NCI-H446 (cell line): ENCODE results near the gene SLC11A1.

Experiments
- DNase-seq, 2 experiments: peaks; one replicate each; lab custom pipeline; 2025; lab: John Stamatoyannopoulos, UW

The SLC11A1 gene

DNA sequence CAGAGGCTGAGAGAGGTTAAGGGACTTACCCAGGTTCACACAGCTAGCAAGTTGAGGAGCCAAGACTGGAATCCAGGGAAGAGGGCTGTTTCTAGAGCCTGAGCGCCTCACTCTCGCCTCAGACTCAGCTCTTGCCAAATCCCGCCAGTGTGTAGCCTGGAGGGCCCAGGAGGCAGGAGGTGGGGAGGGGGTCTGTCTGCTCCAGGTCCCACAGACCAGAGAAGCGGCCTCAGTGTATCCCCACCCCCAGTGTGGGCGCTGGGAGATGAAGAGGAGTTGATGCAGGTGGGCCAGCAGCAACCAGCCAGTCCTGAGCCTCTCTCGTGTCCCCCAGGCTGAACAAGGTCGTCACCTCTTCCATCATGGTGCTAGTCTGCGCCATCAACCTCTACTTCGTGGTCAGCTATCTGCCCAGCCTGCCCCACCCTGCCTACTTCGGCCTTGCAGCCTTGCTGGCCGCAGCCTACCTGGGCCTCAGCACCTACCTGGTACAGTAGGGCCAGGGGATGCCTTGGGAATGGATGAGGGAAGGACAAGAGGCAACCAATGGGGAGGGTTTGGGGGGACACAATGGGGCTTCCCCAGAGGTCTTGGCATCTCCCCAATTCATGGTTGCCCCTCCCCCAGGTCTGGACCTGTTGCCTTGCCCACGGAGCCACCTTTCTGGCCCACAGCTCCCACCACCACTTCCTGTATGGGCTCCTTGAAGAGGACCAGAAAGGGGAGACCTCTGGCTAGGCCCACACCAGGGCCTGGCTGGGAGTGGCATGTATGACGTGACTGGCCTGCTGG is 12.4 kb downstream of the SLC11A1 start:
- DNase-seq: no peak

DNA sequence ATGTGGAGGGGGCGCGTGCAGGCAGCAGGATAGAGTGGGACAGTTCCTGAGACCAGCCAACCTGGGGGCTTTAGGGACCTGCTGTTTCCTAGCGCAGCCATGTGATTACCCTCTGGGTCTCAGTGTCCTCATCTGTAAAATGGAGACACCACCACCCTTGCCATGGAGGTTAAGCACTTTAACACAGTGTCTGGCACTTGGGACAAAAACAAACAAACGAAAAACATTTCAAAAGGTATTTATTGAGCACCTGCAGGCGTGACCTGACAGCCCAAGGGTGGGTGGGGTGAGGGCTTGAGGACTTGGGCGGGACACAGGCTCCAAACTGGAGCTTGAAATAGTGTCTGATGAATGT is 13.0 kb downstream of the SLC11A1 start:
- no peak for DNase-seq

GRCh38 chr2:218395456-218395825 is 13.4 kb downstream of the SLC11A1 start:
- DNase-seq: no peak

GRCh38 chr2:218395826-218396687 is 14.0 kb downstream of the SLC11A1 start:
- DNase-seq: peak; percentile 86 to 94

DNA sequence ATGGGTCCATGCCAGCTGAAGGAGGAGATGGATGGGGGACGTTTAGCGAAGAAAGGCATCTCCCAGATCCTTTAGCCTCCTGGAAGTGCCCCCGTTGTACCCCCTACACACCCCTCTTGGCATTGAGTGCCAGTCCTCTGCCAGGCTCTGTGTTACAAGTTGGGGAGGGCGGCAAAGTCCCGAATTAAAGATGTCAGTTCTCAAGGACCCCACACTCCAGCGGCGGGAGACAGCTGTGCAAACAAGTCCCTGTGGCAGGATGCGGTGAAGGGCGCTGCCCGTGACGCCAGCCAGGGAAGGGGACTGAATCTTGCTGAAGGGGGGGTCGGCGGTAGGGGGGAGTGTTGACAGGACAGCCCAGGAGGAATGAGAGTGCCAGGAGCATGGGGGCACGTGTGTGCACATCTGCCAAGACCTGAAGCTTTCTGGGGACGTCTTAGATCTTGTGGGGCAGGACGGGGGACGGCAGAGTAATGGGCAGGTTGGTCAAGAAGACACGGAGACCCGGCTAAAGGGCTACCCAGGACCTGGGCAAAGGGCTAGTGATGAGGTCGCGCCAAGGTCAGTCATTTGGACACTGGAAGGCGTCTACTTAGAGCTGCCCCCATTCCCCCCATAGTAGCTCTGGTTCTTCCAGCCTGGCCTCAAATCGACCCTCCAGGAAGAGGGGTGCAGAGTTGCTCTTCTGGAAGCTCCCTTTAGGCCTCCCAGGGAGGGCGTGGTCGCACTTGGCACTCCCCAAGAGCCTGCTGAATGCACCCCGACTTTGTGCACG is 14.8 kb downstream of the SLC11A1 start:
- DNase-seq: peak; percentile 42 to 48

GRCh38 chr2:218397463-218397819 is 15.4 kb downstream of the SLC11A1 start:
- DNase-seq: no peak

DNA sequence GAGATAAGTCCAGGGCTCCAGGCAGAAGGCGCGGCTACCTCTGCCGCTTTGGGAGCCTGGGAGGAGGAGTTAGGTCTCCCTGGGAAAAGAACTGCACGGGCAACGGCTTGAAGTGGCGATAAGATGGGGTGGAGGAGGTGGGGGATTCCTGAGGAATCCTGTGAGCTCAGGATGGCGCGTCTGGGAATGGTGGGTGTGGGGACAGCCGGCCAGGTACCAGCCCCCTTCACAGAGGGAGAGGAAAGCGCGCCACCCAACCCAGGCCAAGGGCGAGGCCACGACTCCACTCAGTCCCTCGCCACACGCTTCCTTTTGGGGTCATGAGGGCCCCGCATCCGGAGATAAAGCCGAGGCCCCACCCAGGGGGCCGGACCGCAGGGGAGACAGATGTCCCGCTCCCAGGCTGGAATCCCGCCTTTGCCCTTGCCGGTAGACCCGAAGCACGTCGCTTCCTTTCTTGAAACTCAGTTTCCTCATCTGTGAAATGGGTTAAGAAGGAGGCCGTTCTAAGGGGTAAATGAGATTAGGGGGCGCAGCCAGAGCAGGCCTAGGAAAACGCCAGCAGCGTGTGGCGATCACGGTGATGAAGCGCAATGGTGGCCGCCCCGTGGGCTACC is 15.9 kb downstream of the SLC11A1 start:
- DNase-seq: no peak

DNA sequence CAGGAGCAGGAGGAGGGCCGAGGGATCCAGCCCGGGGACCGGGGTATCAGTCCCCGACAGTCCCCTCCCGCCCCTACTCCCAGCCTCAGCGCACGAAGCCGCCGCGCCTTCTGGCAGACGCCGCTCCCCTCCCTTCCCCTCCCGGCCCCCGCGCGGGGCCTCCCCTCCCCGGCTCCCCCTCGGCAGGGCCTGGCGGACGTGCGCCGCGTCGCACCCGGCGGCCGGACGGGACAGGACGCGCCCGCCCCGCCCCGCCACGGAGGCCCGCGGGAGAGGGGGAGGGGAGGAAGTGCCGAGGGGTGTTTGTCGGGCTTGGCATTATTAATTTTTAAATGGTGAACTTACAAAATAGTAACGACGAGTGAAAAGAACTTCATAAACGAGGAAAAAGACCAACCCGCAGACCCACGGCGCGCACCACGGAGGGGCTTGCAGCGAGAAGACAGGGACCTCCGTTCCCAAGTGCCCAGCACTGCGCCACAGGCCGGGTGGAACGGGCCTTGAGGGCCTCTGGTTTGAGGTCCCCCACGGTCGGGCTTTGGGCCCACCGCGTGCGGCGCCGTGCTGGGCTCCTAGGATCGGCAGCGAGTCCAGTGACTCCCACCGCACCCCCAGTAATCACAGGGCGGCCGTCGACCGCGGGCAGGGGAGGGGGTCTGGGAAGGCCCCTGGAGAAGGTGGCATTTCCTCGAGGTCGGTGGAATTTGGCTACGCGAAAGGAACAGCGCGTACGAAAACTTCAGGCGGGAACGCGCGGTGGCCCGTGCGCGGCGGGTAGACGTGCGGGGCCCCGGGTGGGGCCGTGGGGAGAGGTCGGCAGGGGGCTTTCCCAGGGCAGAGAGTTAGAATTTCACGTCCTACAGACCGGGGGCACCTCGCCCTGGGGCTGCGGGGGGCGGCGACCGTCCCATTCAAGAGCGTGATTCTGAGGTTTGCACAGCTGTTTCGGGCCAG is 16.6 kb downstream of the SLC11A1 start:
- no peak for DNase-seq

- DNase-seq: peak; percentile 73 to 91
Observed at GRCh38 chr2:218399391-218400166, 17.5 kb downstream of the SLC11A1 start, which contains the start of gene CTDSP1. CTDSP1 (plus strand) TSS chr2:218399868; CDS start chr2:218400091, 223 bp downstream.

DNA sequence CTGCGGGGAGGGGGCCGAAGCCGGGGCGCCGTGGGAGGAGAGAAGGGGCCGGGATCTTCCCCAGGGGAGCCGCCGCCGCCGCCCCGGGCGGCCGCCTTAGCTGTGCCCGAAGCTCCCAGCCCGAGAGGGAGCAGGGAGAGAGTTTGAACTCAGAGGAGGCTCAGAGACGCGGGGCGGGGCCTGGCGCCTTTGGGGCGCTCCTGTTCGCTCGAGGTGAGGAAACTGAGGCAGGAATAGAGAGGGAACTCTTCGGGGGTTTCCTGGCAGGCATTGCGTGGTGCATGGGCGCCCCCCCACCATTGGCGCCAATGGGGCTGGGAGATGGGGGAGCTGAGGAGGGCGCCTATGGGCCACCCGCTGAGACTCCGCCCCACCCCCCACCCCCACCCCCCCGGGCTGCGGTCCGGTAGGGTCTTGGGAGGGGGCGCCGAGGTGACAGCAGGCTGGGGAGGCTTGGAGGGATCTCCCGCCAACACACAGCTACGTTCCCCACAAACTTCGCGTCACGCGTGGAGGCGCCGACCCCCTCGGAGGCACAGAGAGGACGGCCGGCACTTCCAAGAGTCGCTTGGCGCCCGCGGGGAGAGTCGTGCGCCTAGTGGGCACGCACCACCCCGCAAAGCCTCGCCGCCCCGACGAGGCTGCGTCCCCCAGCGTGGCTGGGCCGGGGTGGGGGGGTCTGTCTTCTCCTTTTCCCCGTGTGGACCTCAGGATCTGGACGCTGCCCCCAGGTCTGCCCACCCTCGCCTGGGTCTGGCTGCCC is 18.3 kb downstream of the SLC11A1 start:
- DNase-seq: no peak

DNA sequence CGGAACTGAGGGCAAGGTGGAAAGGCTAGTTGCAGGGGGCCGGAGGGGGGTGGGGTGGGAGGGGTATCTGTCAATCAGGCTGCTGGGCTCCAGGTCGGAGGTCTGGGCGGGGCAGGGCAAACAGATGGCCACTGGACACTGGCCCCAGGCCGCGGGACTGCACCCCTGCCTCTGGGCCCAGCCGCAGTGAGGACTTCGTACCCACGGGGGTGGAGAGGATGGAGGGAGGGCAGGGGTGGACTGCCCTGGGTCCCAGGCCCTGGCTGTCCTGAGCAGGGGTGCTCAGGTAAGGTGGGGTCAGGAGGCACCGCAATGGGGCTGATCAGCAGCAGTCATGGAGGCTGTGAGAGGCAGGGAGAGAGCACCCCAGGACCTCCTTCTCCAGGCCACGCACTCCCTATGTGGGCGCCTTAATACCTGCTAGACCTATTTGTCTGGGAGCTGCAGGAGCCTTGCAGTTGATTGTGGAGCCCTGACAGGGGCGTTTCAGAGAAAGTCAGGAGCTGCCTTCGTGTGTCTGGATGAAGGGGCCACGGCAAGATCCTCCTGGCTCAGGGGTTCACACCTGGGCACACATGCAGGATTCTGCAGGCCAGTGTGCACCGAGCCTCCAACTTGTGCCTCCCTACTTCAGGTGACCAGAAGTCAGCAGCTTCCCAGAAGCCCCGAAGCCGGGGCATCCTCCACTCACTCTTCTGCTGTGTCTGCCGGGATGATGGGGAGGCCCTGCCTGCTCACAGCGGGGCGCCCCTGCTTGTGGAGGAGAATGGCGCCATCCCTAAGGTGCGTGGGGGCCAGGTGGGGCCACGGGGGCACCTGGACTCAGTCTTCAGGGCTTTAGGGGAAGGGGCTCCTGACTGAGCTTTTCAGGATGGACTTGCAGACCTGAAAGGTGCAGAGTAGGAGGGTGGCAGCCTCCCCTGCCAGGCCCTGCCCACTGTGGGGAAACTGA is 19.1 kb downstream of the SLC11A1 start:
- DNase-seq: no peak

- no peak for DNase-seq
Observed at GRCh38 chr2:218401890-218402289, 19.8 kb downstream of the SLC11A1 start.

- DNase-seq: no peak
Observed at GRCh38 chr2:218402491-218402901, 20.4 kb downstream of the SLC11A1 start.

DNA sequence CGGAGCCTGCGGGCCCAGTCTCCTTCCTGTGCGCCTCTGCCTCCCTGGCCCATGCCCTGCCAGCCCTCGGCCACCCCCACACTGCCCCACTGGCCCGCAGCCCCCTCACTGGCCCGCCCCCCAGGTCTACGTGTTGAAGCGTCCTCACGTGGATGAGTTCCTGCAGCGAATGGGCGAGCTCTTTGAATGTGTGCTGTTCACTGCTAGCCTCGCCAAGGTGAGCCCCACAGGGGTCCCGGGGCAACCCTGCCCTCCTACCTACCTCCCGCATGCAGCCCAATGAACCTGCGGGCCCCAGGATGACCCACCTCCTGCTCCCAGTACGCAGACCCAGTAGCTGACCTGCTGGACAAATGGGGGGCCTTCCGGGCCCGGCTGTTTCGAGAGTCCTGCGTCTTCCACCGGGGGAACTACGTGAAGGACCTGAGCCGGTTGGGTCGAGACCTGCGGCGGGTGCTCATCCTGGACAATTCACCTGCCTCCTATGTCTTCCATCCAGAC is 20.9 kb downstream of the SLC11A1 start:
- DNase-seq: no peak

GRCh38 chr2:218403810-218404209 is 21.7 kb downstream of the SLC11A1 start:
- no peak for DNase-seq

DNA sequence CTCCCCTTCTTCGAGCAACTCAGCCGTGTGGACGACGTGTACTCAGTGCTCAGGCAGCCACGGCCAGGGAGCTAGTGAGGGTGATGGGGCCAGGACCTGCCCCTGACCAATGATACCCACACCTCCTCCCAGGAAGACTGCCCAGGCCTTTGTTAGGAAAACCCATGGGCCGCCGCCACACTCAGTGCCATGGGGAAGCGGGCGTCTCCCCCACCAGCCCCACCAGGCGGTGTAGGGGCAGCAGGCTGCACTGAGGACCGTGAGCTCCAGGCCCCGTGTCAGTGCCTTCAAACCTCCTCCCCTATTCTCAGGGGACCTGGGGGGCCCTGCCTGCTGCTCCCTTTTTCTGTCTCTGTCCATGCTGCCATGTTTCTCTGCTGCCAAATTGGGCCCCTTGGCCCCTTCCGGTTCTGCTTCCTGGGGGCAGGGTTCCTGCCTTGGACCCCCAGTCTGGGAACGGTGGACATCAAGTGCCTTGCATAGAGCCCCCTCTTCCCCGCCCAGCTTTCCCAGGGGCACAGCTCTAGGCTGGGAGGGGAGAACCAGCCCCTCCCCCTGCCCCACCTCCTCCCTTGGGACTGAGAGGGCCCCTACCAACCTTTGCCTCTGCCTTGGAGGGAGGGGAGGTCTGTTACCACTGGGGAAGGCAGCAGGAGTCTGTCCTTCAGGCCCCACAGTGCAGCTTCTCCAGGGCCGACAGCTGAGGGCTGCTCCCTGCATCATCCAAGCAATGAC is 22.4 kb downstream of the SLC11A1 start:
- no peak for DNase-seq

GRCh38 chr2:218405086-218405745 is 23.1 kb downstream of the SLC11A1 start:
- no peak for DNase-seq
